Neural progenitor cell (in vitro differentiated cells): ENCODE results near the gene DENND11. TPM values are rescaled to one million over a fixed set of nuclear protein-coding genes. Genes with fewer than 3 reads are reported as not detected.

ENCODE experiments used
- DNase-seq: peaks from one replicate; pipeline ENCODE4 v3.0.0-alpha.2; 2016; ENCODE audit warnings: low spot score
- H2AFZ ChIP-seq: fragments of 200-600 bp; sonication (generic); replicated peaks from 2 replicates; pipeline ENCODE4 v1.6.1; 2016; ENCODE audit warnings: antibody characterized with exemption
- H3F3A ChIP-seq: fragments of 200-600 bp; sonication (generic); 2 replicates; pipeline ENCODE4 v1.6.1; 2016; ENCODE audit warnings: antibody characterized with exemption, low read depth
- H3K27ac ChIP-seq: fragments of 200-600 bp; sonication (generic); 2 replicates; pipeline ENCODE4 v1.5.1; 2016; ENCODE audit warnings: mild to moderate bottlenecking
- H3K27me3 ChIP-seq: fragments of 200-600 bp; sonication (generic); 2 replicates; pipeline ENCODE4 v1.6.1; 2016; ENCODE audit warnings: mild to moderate bottlenecking, moderate library complexity
- H3K36me3 ChIP-seq: fragments of 200-600 bp; sonication (generic); 2 replicates; pipeline ENCODE4 v1.5.1; 2016
- H3K4me1 ChIP-seq: fragments of 200-600 bp; sonication (generic); 2 replicates; pipeline ENCODE4 v1.6.1; 2016; ENCODE audit warnings: mixed run types
- H3K4me2 ChIP-seq: fragments of 200-600 bp; sonication (generic); 2 replicates; pipeline ENCODE4 v1.6.1; 2016
- H3K4me3 ChIP-seq: fragments of 200-600 bp; sonication (generic); 2 replicates; pipeline ENCODE4 v1.5.1; 2016
- H3K79me2 ChIP-seq: fragments of 200-600 bp; sonication (generic); 2 replicates; pipeline ENCODE4 v1.6.1; 2016; ENCODE audit warnings: low read depth
- H3K9ac ChIP-seq: fragments of 200-600 bp; sonication (generic); 2 replicates; pipeline ENCODE4 v1.6.1; 2016
- H3K9me3 ChIP-seq: fragments of 200-600 bp; sonication (generic); 2 replicates; pipeline ENCODE4 v1.5.1; 2016; ENCODE audit warnings: low read depth
- H4K20me1 ChIP-seq: fragments of 200-600 bp; sonication (generic); 2 replicates; pipeline ENCODE4 v1.6.1; 2016; ENCODE audit warnings: low read depth
- H3K27ac Mint-ChIP-seq: 3 replicates; pipeline ENCODE4 v1.8.0; 2021; ENCODE audit warnings: mixed read lengths
- H3K27me3 Mint-ChIP-seq: 2 replicates; pipeline ENCODE4 v1.8.0; 2022; ENCODE audit warnings: low read depth, mild to moderate bottlenecking, inconsistent platforms, moderate library complexity, mixed read lengths; ENCODE audit not compliant: insufficient read depth
- H3K36me3 Mint-ChIP-seq: 3 replicates; pipeline ENCODE4 v1.8.0; 2021; ENCODE audit warnings: mixed read lengths
- H3K4me1 Mint-ChIP-seq: 3 replicates; pipeline ENCODE4 v1.8.0; 2021; ENCODE audit warnings: mixed read lengths
- H3K4me3 Mint-ChIP-seq: 3 replicates; pipeline ENCODE4 v1.8.0; 2021; ENCODE audit warnings: mild to moderate bottlenecking, moderate library complexity, mixed read lengths
- H3K9me3 Mint-ChIP-seq: 3 replicates; pipeline ENCODE4 v1.8.0; 2020; ENCODE audit warnings: mixed read lengths
- EZH2 ChIP-seq: fragments of 200-600 bp; sonication (generic); IDR thresholded peaks from 2 replicates; pipeline ENCODE4 v1.6.1; 2017; ENCODE audit warnings: antibody characterized with exemption, mild to moderate bottlenecking, moderate library complexity
- EZH2phosphoT487 ChIP-seq: fragments of 200-600 bp; sonication (generic); IDR thresholded peaks from 2 replicates; pipeline ENCODE4 v1.6.1; 2017; ENCODE audit warnings: antibody characterized with exemption
- total RNA-seq: library from RNA; depleted of rRNA; stranded (reverse); fragments of >200 nt; gene quantifications from 2 replicates; pipeline ENCODE4 v1.2.3, GENCODE V29; 2015; ENCODE audit warnings: low replicate concordance
- TF ChIP-seq, protein P1 (sequence below): fragments of 200-600 bp; sonication (generic); IDR thresholded peaks from 2 replicates; pipeline ENCODE4 v1.5.1; 2017; ENCODE audit warnings: antibody characterized with exemption, mild to moderate bottlenecking

The DENND11 gene
- total RNA-seq, 1 donor from 2014 or later = 23.5 TPM

DNA sequence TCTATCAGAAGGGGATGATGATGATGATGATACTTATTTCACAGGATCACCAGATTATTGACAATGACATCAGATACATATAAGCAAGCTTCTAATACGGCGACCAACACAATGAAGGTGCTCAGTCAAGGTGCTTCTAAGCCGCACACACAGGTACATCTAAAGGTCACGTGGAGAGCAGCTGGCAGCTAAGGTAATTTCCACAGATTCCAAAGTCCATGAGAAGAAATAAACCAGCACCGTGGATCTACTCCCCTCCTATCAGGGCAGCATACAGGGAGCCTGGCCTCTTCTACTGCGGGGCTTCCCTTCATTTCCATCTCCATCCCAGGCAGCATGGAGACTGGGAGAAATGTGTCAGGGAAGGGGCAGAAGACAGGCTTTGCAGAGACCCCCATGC is 37.5 kb downstream of the DENND11 start:
- no peak overlapping the region for H3K4me3 Mint-ChIP-seq
- peaks cover 4% of the 10 kb centered on the region for H3K27me3 Mint-ChIP-seq
- H3F3A ChIP-seq = no peaks in the 10 kb centered on the region
- no peak overlapping the region for H3K27ac Mint-ChIP-seq
- no peaks in the 10 kb centered on the region for H3K36me3 ChIP-seq
- TF ChIP-seq EZH2 (no peak), EZH2phosphoT487 (no peak)
- TF ChIP-seq, protein P1, sequence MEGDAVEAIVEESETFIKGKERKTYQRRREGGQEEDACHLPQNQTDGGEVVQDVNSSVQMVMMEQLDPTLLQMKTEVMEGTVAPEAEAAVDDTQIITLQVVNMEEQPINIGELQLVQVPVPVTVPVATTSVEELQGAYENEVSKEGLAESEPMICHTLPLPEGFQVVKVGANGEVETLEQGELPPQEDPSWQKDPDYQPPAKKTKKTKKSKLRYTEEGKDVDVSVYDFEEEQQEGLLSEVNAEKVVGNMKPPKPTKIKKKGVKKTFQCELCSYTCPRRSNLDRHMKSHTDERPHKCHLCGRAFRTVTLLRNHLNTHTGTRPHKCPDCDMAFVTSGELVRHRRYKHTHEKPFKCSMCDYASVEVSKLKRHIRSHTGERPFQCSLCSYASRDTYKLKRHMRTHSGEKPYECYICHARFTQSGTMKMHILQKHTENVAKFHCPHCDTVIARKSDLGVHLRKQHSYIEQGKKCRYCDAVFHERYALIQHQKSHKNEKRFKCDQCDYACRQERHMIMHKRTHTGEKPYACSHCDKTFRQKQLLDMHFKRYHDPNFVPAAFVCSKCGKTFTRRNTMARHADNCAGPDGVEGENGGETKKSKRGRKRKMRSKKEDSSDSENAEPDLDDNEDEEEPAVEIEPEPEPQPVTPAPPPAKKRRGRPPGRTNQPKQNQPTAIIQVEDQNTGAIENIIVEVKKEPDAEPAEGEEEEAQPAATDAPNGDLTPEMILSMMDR = no peak
- H3K36me3 Mint-ChIP-seq = peaks cover 43% of the 10 kb centered on the region
- no peak overlapping the region for H3K9ac ChIP-seq
- no peaks in the 10 kb centered on the region for H4K20me1 ChIP-seq
- H3K9me3 ChIP-seq = no peaks in the 10 kb centered on the region
- no peak overlapping the region for H3K4me3 ChIP-seq
- no peaks in the 10 kb centered on the region for H3K4me1 ChIP-seq
- no peaks in the 10 kb centered on the region for H3K9me3 Mint-ChIP-seq
- no peak overlapping the region for H3K4me2 ChIP-seq
- H2AFZ ChIP-seq = no peak overlapping the region
- no peaks in the 10 kb centered on the region for H3K79me2 ChIP-seq
- DNase-seq = no peak
- H3K27ac ChIP-seq = no peak overlapping the region
- no peaks in the 10 kb centered on the region for H3K27me3 ChIP-seq
- H3K4me1 Mint-ChIP-seq = no peaks in the 10 kb centered on the region

- Mint-ChIP-seq H3K9me3 (no peaks in the 10 kb centered on the region), H3K27ac (no peak overlapping the region), H3K27me3 (peaks cover 4% of the 10 kb centered on the region), H3K4me3 (no peak overlapping the region), H3K36me3 (peaks cover 36% of the 10 kb centered on the region), H3K4me1 (no peaks in the 10 kb centered on the region)
- Histone ChIP-seq H2AFZ (no peak overlapping the region), H3K27me3 (no peaks in the 10 kb centered on the region), H4K20me1 (no peaks in the 10 kb centered on the region), H3K9me3 (no peaks in the 10 kb centered on the region), H3K4me3 (no peak overlapping the region), H3K9ac (no peak overlapping the region), H3K36me3 (no peaks in the 10 kb centered on the region), H3K27ac (no peak overlapping the region), H3K79me2 (no peaks in the 10 kb centered on the region), H3K4me1 (no peaks in the 10 kb centered on the region), H3F3A (no peaks in the 10 kb centered on the region), H3K4me2 (no peak overlapping the region)
- no peak for TF ChIP-seq EZH2phosphoT487
- DNase-seq = no peak
These were observed 38.7 kb downstream of the DENND11 start for GRCh38 chr7:141663081-141663849.

DNA sequence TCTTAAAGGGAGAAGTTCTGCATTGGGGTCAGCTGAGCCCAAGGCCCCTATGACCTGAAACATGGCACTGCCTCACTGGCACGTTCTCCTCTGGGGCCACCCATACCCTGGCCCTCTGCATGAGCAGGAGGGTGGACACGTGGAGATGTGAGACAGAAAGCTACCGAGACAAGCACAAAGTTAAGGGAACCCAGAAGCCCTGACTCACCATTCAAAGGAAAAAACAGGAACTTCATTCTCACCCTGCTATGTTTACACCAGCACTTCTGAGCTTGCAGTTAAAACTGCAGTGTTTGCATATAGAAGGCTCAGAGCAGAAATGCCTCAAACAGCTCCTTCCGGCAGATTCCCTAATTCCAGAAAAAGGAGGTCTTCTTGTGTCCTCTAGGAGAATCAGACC is 41.7 kb downstream of the DENND11 start:
- H3K27ac ChIP-seq = no peak overlapping the region
- DNase-seq = no peak
- peak overlapping the region; percentile 10 for H3K27ac Mint-ChIP-seq
- H3K4me2 ChIP-seq = no peak overlapping the region
- H3K36me3 Mint-ChIP-seq = peaks cover 25% of the 10 kb centered on the region
- H3K4me3 ChIP-seq = no peak overlapping the region
- no peak overlapping the region for H3K9ac ChIP-seq
- no peaks in the 10 kb centered on the region for H3K27me3 ChIP-seq
- H3K36me3 ChIP-seq = no peaks in the 10 kb centered on the region
- H2AFZ ChIP-seq = no peak overlapping the region
- H3K4me1 Mint-ChIP-seq = no peaks in the 10 kb centered on the region
- peaks cover 2% of the 10 kb centered on the region for H3K27me3 Mint-ChIP-seq
- no peaks in the 10 kb centered on the region for H3K9me3 ChIP-seq
- H3K79me2 ChIP-seq = no peaks in the 10 kb centered on the region
- H3K9me3 Mint-ChIP-seq = no peaks in the 10 kb centered on the region
- no peak for TF ChIP-seq EZH2phosphoT487
- TF ChIP-seq EZH2 = no peak
- TF ChIP-seq, protein P1 = no peak
- H4K20me1 ChIP-seq = no peaks in the 10 kb centered on the region
- H3K4me3 Mint-ChIP-seq = no peak overlapping the region
- no peaks in the 10 kb centered on the region for H3F3A ChIP-seq
- H3K4me1 ChIP-seq = no peaks in the 10 kb centered on the region

- no peaks in the 10 kb centered on the region for H4K20me1 ChIP-seq
- Mint-ChIP-seq H3K27me3 (peaks cover 2% of the 10 kb centered on the region), H3K4me1 (peaks cover 5% of the 10 kb centered on the region), H3K4me3 (no peak overlapping the region), H3K27ac (no peak overlapping the region), H3K9me3 (no peaks in the 10 kb centered on the region), H3K36me3 (peaks cover 25% of the 10 kb centered on the region)
- peaks cover 4% of the 10 kb centered on the region for H3K4me1 ChIP-seq
- no peak overlapping the region for H3K4me2 ChIP-seq
- H3K9me3 ChIP-seq = no peaks in the 10 kb centered on the region
- no peaks in the 10 kb centered on the region for H3K79me2 ChIP-seq
- H3K27ac ChIP-seq = no peak overlapping the region
- H3K9ac ChIP-seq = no peak overlapping the region
- DNase-seq = no peak
- H3K27me3 ChIP-seq = no peaks in the 10 kb centered on the region
- H2AFZ ChIP-seq = no peak overlapping the region
- H3K4me3 ChIP-seq = no peak overlapping the region
- H3F3A ChIP-seq = no peaks in the 10 kb centered on the region
- TF ChIP-seq, protein P1 = no peak
- no peak for TF ChIP-seq EZH2
- TF ChIP-seq EZH2phosphoT487 = no peak
- H3K36me3 ChIP-seq = no peaks in the 10 kb centered on the region
These were observed 42.5 kb downstream of the DENND11 start for GRCh38 chr7:141659501-141659900.
